ENCODE data around the gene FAM228B.

GRCh38 chr2:24076849-24077534, 46.3 kb upstream of the FAM228B start:
- TF ChIP-seq CTCF (conservative IDR thresholded peaks at IDR 0.05; ENCODE audit: low read length) (no peak), EZH2phosphoT487 (IDR thresholded peaks at IDR 0.05; ENCODE audit: borderline replicate concordance) (no peak)

Data from Loucy (cell line).